ENCODE results near the gene ITPRIP. TPM values are rescaled to one million over a fixed set of nuclear protein-coding genes. Genes with fewer than 3 reads are reported as not detected.

ITPRIP gene
- total RNA-seq (2021) = 23.1 and 24.8 TPM in 2 replicates
- percentile 76 among the genes with signal in this experiment for Bru-seq, nascent RNA
- BruChase-seq, experiment 1, labeled RNA remaining after a 2-hour chase = percentile 73 among the genes with signal in this experiment
- percentile 58 among the genes with signal in this experiment for BruChase-seq, experiment 2, labeled RNA remaining after a 6-hour chase
- long read RNA-seq, full-length matches to known transcripts = 79 of 96 reads
- long read RNA-seq, partial matches to known transcripts = 0 of 96 reads
- long read RNA-seq, other reads (novel, unspliced or antisense) = 17 of 96 reads

DNA sequence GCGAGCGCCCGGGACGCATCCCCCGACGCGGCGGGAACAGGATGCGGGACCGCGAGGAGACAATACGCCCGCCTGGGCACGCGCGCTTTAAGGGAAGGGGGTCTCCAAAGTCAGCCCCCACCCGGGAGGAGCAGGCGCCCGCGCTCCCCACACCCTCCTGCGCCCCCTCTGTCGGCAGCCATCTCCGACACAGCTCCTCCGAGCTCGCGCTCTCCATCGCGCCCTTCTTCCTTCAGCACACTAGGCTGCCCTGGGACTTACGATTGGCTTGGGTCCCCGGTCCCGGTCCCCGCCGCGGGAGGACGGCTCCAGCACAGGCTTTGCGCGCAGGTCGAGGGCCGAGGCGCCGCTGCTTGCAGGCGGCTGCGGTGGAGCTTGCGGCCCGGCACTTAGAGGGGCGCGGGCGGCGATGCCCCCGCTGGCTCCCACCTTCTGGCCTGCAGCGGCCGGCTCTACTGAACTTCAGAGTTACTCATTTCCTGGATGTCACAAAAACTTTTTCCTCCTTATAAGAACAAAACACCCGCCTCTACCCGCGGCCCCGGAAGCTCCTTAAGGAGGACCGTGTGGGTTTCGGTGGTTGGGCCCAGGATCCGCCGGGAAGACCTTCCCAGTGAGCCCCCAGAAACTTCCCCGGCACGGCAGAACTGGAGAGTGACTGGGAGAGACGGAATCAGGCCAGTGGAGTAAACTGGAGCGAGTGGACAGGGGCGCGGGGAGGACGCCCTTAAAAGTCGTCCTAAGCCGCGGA is at the start of gene ITPRIP:
Gene ITPRIP, minus strand, starts transcription at position 481 of the 751 bp plus-strand sequence. CDS start 22,414 bp downstream, outside the sequence.
- intact Hi-C loops (cut with micrococcal nuclease; ENCODE audit: unreplicated experiment) = no loop called here
- TF ChIP-seq CTCF (conservative IDR thresholded peaks at IDR 0.05; ENCODE audit: low read depth, low read length) (peak; percentile 42), EZH2 (IDR thresholded peaks at IDR 0.05; ENCODE audit: borderline replicate concordance, low read depth, low read length, poor library complexity, severe bottlenecking) (no peak)
- BruUV-seq (replicated peaks) = no TSS peak
- Histone ChIP-seq H3K27ac (ENCODE audit: low read depth, low read length, poor library complexity, severe bottlenecking) (peak within 1 kb of the TSS; percentile 99), H3K9me3 (ENCODE audit: low read depth, low read length, poor library complexity, severe bottlenecking) (no peaks in the 10 kb centered on the region), H3K27me3 (replicated peaks; ENCODE audit: insufficient read depth, low read depth, low read length, poor library complexity) (no peaks in the 10 kb centered on the region), H3K4me1 (ENCODE audit: insufficient read depth, low read length, poor library complexity, severe bottlenecking) (peaks cover 31% of the 10 kb centered on the region), H3K4me3 (ENCODE audit: low read depth, low read length, poor library complexity, severe bottlenecking) (peak within 1 kb of the TSS; percentile 72), H3K36me3 (ENCODE audit: insufficient read depth, low read length, poor library complexity, severe bottlenecking) (no peaks in the 10 kb centered on the region)
- POLR2A ChIA-PET (ENCODE audit: low non-redundant PET) = interaction anchor here (0.6 to 1.4 kb wide), 3 partner anchors 9 to 1618 kb away, joined by 3 to 6 read pairs (median 4); no protein-coding TSS in a partner anchor
- DNase-seq (ENCODE audit: low spot score) = peak; percentile 86
- CTCF ChIA-PET = interaction anchor here (0.9 to 1.4 kb wide), 4 partner anchors 9 to 64 kb away, joined by 3 to 7 read pairs (median 4); partner anchors contain the start of gene CFAP58

DNA sequence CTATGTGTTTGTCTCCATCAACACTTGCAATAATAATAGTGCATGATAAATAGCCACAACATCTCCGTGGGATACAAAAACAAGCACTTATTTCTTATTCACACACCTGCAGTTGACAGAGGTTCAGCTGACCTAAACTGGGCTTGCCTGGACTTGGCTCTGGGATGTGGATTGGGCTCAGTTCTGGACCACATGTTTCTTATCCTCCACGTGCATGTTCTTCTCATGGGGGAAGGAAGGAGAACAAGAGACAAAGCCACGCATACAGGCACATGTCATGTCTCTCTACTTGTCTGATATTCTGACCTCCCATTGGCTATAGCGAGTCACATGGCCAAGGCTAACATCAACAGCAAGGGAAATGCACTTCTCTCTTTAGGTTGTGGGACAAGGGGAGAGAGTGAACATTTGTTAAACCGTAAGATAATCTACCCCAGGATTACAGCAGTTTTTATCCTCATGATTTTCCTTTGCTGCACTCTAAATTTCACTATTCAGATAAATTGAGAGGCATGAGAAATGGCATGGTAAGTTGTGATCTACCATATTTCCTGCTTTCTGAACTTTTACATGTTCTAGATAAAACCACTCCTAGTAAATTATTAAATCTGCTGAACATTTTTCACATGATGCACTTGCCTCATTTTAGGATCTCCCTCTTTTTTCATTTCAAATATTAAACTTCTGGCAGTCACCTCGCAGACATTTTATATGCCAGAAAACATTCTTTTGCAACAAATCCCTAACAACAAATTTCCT is 49.0 kb upstream of the ITPRIP start:
- H3K27me3 ChIP-seq (replicated peaks; ENCODE audit: insufficient read depth, low read depth, low read length, poor library complexity) = peaks cover 80% of the 10 kb centered on the region
- CTCF ChIA-PET = no interaction called here
- intact Hi-C loops (cut with micrococcal nuclease; ENCODE audit: unreplicated experiment) = no loop called here
- H3K4me3 ChIP-seq (ENCODE audit: low read depth, low read length, poor library complexity, severe bottlenecking) = no peak overlapping the region
- BruUV-seq (replicated peaks) = no TSS peak
- peak; percentile 5 for DNase-seq (ENCODE audit: low spot score)
- no peaks in the 10 kb centered on the region for H3K4me1 ChIP-seq (ENCODE audit: insufficient read depth, low read length, poor library complexity, severe bottlenecking)
- POLR2A ChIA-PET (ENCODE audit: low non-redundant PET) = no interaction called here
- H3K27ac ChIP-seq (ENCODE audit: low read depth, low read length, poor library complexity, severe bottlenecking) = no peak overlapping the region
- TF ChIP-seq CTCF (conservative IDR thresholded peaks at IDR 0.05; ENCODE audit: low read depth, low read length) (no peak), EZH2 (IDR thresholded peaks at IDR 0.05; ENCODE audit: borderline replicate concordance, low read depth, low read length, poor library complexity, severe bottlenecking) (no peak)
- no peaks in the 10 kb centered on the region for H3K9me3 ChIP-seq (ENCODE audit: low read depth, low read length, poor library complexity, severe bottlenecking)
- H3K36me3 ChIP-seq (ENCODE audit: insufficient read depth, low read length, poor library complexity, severe bottlenecking) = no peaks in the 10 kb centered on the region

DNA sequence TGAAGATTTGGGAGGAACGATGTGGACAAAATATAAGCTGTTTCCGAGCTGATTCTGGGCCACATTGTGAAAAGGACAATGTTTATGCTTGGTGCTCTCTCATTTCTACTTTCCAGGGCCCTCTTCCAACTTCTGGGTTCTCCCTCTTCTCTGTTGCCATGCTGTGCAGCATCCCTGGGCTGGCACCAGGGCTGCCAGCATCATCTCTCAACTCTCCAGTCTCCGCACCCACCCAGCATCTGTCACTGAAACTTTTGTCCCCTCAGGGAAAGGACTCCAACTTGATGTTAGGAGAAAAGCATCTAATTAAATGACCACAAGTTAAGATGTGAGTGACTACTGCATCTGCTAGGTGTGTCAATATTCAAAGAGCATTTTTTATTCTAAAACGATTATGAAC is 42.1 kb upstream of the ITPRIP start:
- Histone ChIP-seq H3K36me3 (ENCODE audit: insufficient read depth, low read length, poor library complexity, severe bottlenecking) (no peaks in the 10 kb centered on the region), H3K9me3 (ENCODE audit: low read depth, low read length, poor library complexity, severe bottlenecking) (no peaks in the 10 kb centered on the region), H3K4me1 (ENCODE audit: insufficient read depth, low read length, poor library complexity, severe bottlenecking) (no peaks in the 10 kb centered on the region), H3K27me3 (replicated peaks; ENCODE audit: insufficient read depth, low read depth, low read length, poor library complexity) (peaks cover 75% of the 10 kb centered on the region), H3K27ac (ENCODE audit: low read depth, low read length, poor library complexity, severe bottlenecking) (no peak overlapping the region), H3K4me3 (ENCODE audit: low read depth, low read length, poor library complexity, severe bottlenecking) (no peak overlapping the region)
- intact Hi-C loops (cut with micrococcal nuclease; ENCODE audit: unreplicated experiment) = no loop called here
- BruUV-seq (replicated peaks) = no TSS peak
- DNase-seq (ENCODE audit: low spot score) = no peak
- TF ChIP-seq CTCF (conservative IDR thresholded peaks at IDR 0.05; ENCODE audit: low read depth, low read length) = no peak
- TF ChIP-seq EZH2 (IDR thresholded peaks at IDR 0.05; ENCODE audit: borderline replicate concordance, low read depth, low read length, poor library complexity, severe bottlenecking) = no peak
- CTCF ChIA-PET = no interaction called here
- POLR2A ChIA-PET (ENCODE audit: low non-redundant PET) = no interaction called here
